ENCODE measurements around the gene ABCD1. TPM values are rescaled to one million over a fixed set of nuclear protein-coding genes. Genes with fewer than 3 reads are reported as not detected.

Gene ABCD1
- total RNA-seq, 1 experiment from 2014 or later = 44.9 TPM

DNA sequence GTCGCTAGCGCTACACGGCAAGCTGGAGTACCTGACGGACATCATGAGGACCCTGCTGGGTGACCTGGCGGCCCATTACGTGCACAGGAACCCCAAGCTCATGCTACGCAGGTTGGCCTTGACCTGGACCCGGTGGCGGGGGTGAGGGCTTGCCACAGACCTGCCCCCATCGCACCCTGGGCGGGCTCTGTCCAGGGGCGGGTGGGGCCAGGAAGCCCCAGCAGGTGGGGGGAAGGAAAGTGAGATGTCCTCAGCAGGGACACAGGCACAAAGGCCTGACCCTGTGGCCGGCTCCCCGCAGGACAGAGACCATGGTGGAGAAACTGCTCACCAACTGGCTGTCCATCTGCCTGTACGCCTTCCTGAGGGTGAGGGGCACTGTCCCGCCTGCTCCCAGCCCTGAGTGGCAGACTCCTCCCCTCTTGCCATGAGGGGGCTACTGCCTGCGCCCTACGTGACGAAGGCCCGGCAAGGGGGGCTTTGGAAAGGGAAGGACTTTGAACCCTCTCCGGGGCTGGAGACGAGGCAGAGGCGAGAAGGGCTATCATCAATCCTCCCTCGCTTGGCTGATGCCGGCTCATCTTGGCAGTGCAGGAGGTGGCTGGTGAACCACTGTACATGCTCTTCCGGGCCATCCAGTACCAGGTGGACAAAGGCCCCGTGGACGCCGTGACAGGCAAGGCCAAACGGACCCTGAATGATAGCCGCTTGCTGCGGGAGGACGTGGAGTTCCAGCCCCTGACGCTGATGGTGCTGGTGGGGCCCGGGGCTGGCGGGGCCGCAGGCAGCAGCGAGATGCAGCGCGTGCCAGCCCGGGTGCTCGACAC, 50.9 kb downstream of the ABCD1 start:
- BruUV-seq (replicated peaks) = no TSS peak
- Histone ChIP-seq H3K4me2 (no peak overlapping the region), H3K4me1 (replicated peaks; ENCODE audit: insufficient read depth) (no peaks in the 10 kb centered on the region), H3K79me2 (ENCODE audit: low read depth) (no peaks in the 10 kb centered on the region), H2AFZ (no peak overlapping the region), H3K27me3 (ENCODE audit: insufficient read depth, low read depth) (no peaks in the 10 kb centered on the region), H3K4me3 (no peak overlapping the region), H3F3A (ENCODE audit: insufficient read depth, low read depth) (no peaks in the 10 kb centered on the region), H3K9me3 (ENCODE audit: insufficient read depth, low read depth) (no peaks in the 10 kb centered on the region), H4K20me1 (ENCODE audit: insufficient read depth) (no peaks in the 10 kb centered on the region), H3K9me2 (ENCODE audit: insufficient read depth) (no peaks in the 10 kb centered on the region), H3K27ac (no peak overlapping the region), H3K36me3 (ENCODE audit: low read depth) (no peaks in the 10 kb centered on the region)
- no peak for DNase-seq
- CTCF ChIA-PET = no interaction called here
- intact Hi-C loops (cut with micrococcal nuclease; ENCODE audit: unreplicated experiment) = no loop called here
- POLR2A ChIA-PET (ENCODE audit: unreplicated experiment) = no interaction called here
- TF ChIP-seq, protein P1, sequence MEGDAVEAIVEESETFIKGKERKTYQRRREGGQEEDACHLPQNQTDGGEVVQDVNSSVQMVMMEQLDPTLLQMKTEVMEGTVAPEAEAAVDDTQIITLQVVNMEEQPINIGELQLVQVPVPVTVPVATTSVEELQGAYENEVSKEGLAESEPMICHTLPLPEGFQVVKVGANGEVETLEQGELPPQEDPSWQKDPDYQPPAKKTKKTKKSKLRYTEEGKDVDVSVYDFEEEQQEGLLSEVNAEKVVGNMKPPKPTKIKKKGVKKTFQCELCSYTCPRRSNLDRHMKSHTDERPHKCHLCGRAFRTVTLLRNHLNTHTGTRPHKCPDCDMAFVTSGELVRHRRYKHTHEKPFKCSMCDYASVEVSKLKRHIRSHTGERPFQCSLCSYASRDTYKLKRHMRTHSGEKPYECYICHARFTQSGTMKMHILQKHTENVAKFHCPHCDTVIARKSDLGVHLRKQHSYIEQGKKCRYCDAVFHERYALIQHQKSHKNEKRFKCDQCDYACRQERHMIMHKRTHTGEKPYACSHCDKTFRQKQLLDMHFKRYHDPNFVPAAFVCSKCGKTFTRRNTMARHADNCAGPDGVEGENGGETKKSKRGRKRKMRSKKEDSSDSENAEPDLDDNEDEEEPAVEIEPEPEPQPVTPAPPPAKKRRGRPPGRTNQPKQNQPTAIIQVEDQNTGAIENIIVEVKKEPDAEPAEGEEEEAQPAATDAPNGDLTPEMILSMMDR (conservative IDR thresholded peaks at IDR 0.05) = no peak
- no peak for TF ChIP-seq EZH2 (IDR thresholded peaks at IDR 0.05; ENCODE audit: low read depth)

DNA sequence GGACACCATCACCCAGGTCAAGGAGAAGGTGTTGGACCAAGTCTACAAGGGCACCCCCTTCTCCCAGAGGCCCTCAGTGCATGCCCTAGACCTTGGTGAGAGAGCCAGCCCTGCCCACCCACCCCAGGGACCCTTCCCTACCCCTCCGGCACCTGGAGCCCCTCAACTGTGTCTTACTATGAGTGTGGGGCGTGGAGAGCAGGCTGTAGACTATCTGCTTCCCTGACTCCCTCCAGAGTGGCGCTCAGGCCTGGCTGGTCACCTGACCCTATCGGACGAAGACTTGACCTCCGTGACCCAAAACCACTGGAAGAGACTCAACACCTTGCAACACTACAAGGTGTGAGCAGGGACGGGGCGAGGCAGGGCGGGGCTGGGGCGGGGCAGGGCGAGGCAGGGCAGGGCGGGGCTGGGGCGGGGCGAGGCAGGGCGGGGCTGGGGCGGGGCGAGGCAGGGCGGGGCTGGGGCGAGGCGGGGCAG, 51.5 kb downstream of the ABCD1 start:
- ChIA-PET POLR2A (ENCODE audit: unreplicated experiment) (no interaction called here), CTCF (no interaction called here)
- intact Hi-C loops (cut with micrococcal nuclease; ENCODE audit: unreplicated experiment) = no loop called here
- H3F3A ChIP-seq (ENCODE audit: insufficient read depth, low read depth) = no peaks in the 10 kb centered on the region
- no peaks in the 10 kb centered on the region for H3K4me1 ChIP-seq (replicated peaks; ENCODE audit: insufficient read depth)
- TF ChIP-seq, protein P1 (conservative IDR thresholded peaks at IDR 0.05) = no peak
- TF ChIP-seq EZH2 (IDR thresholded peaks at IDR 0.05; ENCODE audit: low read depth) = no peak
- no TSS peak for BruUV-seq (replicated peaks)
- no peak overlapping the region for H2AFZ ChIP-seq
- H3K27ac ChIP-seq = no peak overlapping the region
- no peaks in the 10 kb centered on the region for H3K27me3 ChIP-seq (ENCODE audit: insufficient read depth, low read depth)
- H4K20me1 ChIP-seq (ENCODE audit: insufficient read depth) = no peaks in the 10 kb centered on the region
- H3K9me3 ChIP-seq (ENCODE audit: insufficient read depth, low read depth) = no peaks in the 10 kb centered on the region
- H3K4me3 ChIP-seq = no peak overlapping the region
- no peaks in the 10 kb centered on the region for H3K9me2 ChIP-seq (ENCODE audit: insufficient read depth)
- no peak overlapping the region for H3K4me2 ChIP-seq
- no peak for DNase-seq
- no peaks in the 10 kb centered on the region for H3K36me3 ChIP-seq (ENCODE audit: low read depth)
- no peaks in the 10 kb centered on the region for H3K79me2 ChIP-seq (ENCODE audit: low read depth)

DNA sequence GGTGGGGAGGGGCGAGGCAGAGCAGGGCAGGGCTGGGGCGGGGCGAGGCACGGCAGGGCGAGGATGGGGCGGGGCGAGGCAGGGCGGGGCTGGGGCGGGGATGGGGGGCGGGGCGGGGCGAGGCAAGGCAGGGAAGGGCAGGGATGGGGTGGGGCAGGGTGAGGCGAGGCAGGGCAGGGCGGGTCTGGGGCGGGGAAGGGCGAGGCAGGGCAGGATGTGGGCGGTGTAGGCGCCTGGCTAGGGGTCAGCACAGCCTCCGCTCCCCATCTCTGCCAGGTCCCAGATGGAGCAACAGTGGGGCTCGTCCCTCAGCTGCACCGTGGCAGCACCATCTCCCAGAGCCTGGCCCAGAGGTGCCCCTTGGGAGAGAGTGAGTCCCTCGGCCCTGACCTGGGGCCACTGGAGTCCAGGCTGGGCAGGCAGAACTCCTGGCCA, 52.0 kb downstream of the ABCD1 start:
- Histone ChIP-seq H3K9me2 (ENCODE audit: insufficient read depth) (no peaks in the 10 kb centered on the region), H2AFZ (no peak overlapping the region), H3K27ac (no peak overlapping the region), H3K4me1 (replicated peaks; ENCODE audit: insufficient read depth) (no peaks in the 10 kb centered on the region), H3K4me3 (no peak overlapping the region), H3K9me3 (ENCODE audit: insufficient read depth, low read depth) (no peaks in the 10 kb centered on the region), H4K20me1 (ENCODE audit: insufficient read depth) (no peaks in the 10 kb centered on the region), H3K4me2 (no peak overlapping the region), H3K36me3 (ENCODE audit: low read depth) (no peaks in the 10 kb centered on the region), H3K79me2 (ENCODE audit: low read depth) (no peaks in the 10 kb centered on the region), H3F3A (ENCODE audit: insufficient read depth, low read depth) (no peaks in the 10 kb centered on the region), H3K27me3 (ENCODE audit: insufficient read depth, low read depth) (no peaks in the 10 kb centered on the region)
- DNase-seq = no peak
- ChIA-PET POLR2A (ENCODE audit: unreplicated experiment) (no interaction called here), CTCF (no interaction called here)
- TF ChIP-seq, protein P1 (conservative IDR thresholded peaks at IDR 0.05) = no peak
- no peak for TF ChIP-seq EZH2 (IDR thresholded peaks at IDR 0.05; ENCODE audit: low read depth)
- intact Hi-C loops (cut with micrococcal nuclease; ENCODE audit: unreplicated experiment) = no loop called here
- no TSS peak for BruUV-seq (replicated peaks)

All from PC-9 (cell line).